Neural progenitor cell (in vitro differentiated cells): ENCODE results near the gene DNPEP. TPM values are rescaled to one million over a fixed set of nuclear protein-coding genes. Genes with fewer than 3 reads are reported as not detected.

ENCODE experiments used
- DNase-seq: peaks from one replicate; pipeline ENCODE4 v3.0.0-alpha.2; 2016; ENCODE audit warnings: low spot score
- H2AFZ ChIP-seq: fragments of 200-600 bp; sonication (generic); replicated peaks from 2 replicates; pipeline ENCODE4 v1.6.1; 2016; ENCODE audit warnings: antibody characterized with exemption
- H3F3A ChIP-seq: fragments of 200-600 bp; sonication (generic); 2 replicates; pipeline ENCODE4 v1.6.1; 2016; ENCODE audit warnings: antibody characterized with exemption, low read depth
- H3K27ac ChIP-seq: fragments of 200-600 bp; sonication (generic); 2 replicates; pipeline ENCODE4 v1.5.1; 2016; ENCODE audit warnings: mild to moderate bottlenecking
- H3K27me3 ChIP-seq: fragments of 200-600 bp; sonication (generic); 2 replicates; pipeline ENCODE4 v1.6.1; 2016; ENCODE audit warnings: mild to moderate bottlenecking, moderate library complexity
- H3K36me3 ChIP-seq: fragments of 200-600 bp; sonication (generic); 2 replicates; pipeline ENCODE4 v1.5.1; 2016
- H3K4me1 ChIP-seq: fragments of 200-600 bp; sonication (generic); 2 replicates; pipeline ENCODE4 v1.6.1; 2016; ENCODE audit warnings: mixed run types
- H3K4me2 ChIP-seq: fragments of 200-600 bp; sonication (generic); 2 replicates; pipeline ENCODE4 v1.6.1; 2016
- H3K4me3 ChIP-seq: fragments of 200-600 bp; sonication (generic); 2 replicates; pipeline ENCODE4 v1.5.1; 2016
- H3K79me2 ChIP-seq: fragments of 200-600 bp; sonication (generic); 2 replicates; pipeline ENCODE4 v1.6.1; 2016; ENCODE audit warnings: low read depth
- H3K9ac ChIP-seq: fragments of 200-600 bp; sonication (generic); 2 replicates; pipeline ENCODE4 v1.6.1; 2016
- H3K9me3 ChIP-seq: fragments of 200-600 bp; sonication (generic); 2 replicates; pipeline ENCODE4 v1.5.1; 2016; ENCODE audit warnings: low read depth
- H4K20me1 ChIP-seq: fragments of 200-600 bp; sonication (generic); 2 replicates; pipeline ENCODE4 v1.6.1; 2016; ENCODE audit warnings: low read depth
- H3K27ac Mint-ChIP-seq: 3 replicates; pipeline ENCODE4 v1.8.0; 2021; ENCODE audit warnings: mixed read lengths
- H3K27me3 Mint-ChIP-seq: 2 replicates; pipeline ENCODE4 v1.8.0; 2022; ENCODE audit warnings: low read depth, mild to moderate bottlenecking, inconsistent platforms, moderate library complexity, mixed read lengths; ENCODE audit not compliant: insufficient read depth
- H3K36me3 Mint-ChIP-seq: 3 replicates; pipeline ENCODE4 v1.8.0; 2021; ENCODE audit warnings: mixed read lengths
- H3K4me1 Mint-ChIP-seq: 3 replicates; pipeline ENCODE4 v1.8.0; 2021; ENCODE audit warnings: mixed read lengths
- H3K4me3 Mint-ChIP-seq: 3 replicates; pipeline ENCODE4 v1.8.0; 2021; ENCODE audit warnings: mild to moderate bottlenecking, moderate library complexity, mixed read lengths
- H3K9me3 Mint-ChIP-seq: 3 replicates; pipeline ENCODE4 v1.8.0; 2020; ENCODE audit warnings: mixed read lengths
- EZH2 ChIP-seq: fragments of 200-600 bp; sonication (generic); IDR thresholded peaks from 2 replicates; pipeline ENCODE4 v1.6.1; 2017; ENCODE audit warnings: antibody characterized with exemption, mild to moderate bottlenecking, moderate library complexity
- EZH2phosphoT487 ChIP-seq: fragments of 200-600 bp; sonication (generic); IDR thresholded peaks from 2 replicates; pipeline ENCODE4 v1.6.1; 2017; ENCODE audit warnings: antibody characterized with exemption
- total RNA-seq: library from RNA; depleted of rRNA; stranded (reverse); fragments of >200 nt; gene quantifications from 2 replicates; pipeline ENCODE4 v1.2.3, GENCODE V29; 2015; ENCODE audit warnings: low replicate concordance
- TF ChIP-seq, protein P1 (sequence below): fragments of 200-600 bp; sonication (generic); IDR thresholded peaks from 2 replicates; pipeline ENCODE4 v1.5.1; 2017; ENCODE audit warnings: antibody characterized with exemption, mild to moderate bottlenecking

Gene DNPEP
- total RNA-seq, 1 donor from 2014 or later = 120 TPM

DNA sequence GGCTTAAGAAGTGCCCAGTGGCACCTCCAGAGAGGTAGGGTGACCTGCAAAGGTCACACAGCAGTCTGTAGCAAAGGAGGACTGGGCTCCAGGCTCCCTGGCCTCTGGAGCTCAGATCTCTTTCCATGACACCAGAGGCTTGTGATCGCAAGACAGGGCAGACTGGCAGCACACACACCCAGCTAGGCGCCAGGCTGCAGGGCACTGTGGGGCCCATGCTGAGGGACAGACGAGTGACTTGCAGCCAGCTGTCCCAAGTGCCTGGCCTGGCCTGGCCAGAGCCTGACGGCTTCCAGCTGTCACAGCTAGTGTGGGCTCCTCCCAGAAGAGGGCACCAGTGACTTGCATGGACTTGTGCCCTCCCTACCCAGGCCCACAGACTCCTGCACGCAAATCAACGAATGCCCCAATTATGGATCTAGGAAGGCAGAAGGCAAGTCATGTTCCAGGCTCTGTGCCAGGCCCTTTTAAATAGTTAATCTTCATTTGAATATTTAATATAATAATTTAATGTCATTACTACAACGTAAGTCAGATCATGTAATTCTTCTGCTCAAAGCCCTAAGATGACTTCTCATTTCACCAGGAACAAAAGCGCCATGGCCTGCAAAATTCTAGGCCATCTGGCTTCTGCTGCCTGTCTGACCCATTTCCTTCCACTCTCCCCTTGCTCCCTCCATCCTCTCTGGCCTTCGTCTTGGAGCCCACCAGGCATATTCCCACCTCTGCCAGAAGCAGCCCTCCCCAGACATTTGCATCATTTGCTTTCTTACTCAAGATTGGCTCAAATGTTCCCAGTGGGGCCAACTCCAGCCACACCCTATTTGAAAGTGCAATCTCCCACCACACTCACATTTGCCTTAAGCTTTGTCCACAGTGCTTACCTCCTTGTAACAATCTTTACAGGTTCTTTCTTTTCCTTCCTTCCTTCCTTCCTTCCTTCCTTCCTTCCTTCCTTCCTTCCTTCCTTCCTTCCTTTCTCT is 43.2 kb upstream of the DNPEP start:
- Mint-ChIP-seq H3K36me3 (no peaks in the 10 kb centered on the region), H3K27ac (no peak overlapping the region), H3K4me1 (peaks cover 21% of the 10 kb centered on the region), H3K27me3 (peaks cover 2% of the 10 kb centered on the region), H3K4me3 (peak overlapping the region; percentile 54), H3K9me3 (no peaks in the 10 kb centered on the region)
- H4K20me1 ChIP-seq = no peaks in the 10 kb centered on the region
- H3K9ac ChIP-seq = no peak overlapping the region
- no peak overlapping the region for H3K4me2 ChIP-seq
- H2AFZ ChIP-seq = no peak overlapping the region
- no peaks in the 10 kb centered on the region for H3K79me2 ChIP-seq
- TF ChIP-seq EZH2 = no peak
- TF ChIP-seq, protein P1, sequence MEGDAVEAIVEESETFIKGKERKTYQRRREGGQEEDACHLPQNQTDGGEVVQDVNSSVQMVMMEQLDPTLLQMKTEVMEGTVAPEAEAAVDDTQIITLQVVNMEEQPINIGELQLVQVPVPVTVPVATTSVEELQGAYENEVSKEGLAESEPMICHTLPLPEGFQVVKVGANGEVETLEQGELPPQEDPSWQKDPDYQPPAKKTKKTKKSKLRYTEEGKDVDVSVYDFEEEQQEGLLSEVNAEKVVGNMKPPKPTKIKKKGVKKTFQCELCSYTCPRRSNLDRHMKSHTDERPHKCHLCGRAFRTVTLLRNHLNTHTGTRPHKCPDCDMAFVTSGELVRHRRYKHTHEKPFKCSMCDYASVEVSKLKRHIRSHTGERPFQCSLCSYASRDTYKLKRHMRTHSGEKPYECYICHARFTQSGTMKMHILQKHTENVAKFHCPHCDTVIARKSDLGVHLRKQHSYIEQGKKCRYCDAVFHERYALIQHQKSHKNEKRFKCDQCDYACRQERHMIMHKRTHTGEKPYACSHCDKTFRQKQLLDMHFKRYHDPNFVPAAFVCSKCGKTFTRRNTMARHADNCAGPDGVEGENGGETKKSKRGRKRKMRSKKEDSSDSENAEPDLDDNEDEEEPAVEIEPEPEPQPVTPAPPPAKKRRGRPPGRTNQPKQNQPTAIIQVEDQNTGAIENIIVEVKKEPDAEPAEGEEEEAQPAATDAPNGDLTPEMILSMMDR = peak; percentile 43
- no peak for TF ChIP-seq EZH2phosphoT487
- H3F3A ChIP-seq = peaks cover 12% of the 10 kb centered on the region
- peak; percentile 64 for DNase-seq
- no peaks in the 10 kb centered on the region for H3K9me3 ChIP-seq
- no peak overlapping the region for H3K4me3 ChIP-seq
- H3K27me3 ChIP-seq = peaks cover 18% of the 10 kb centered on the region
- no peak overlapping the region for H3K27ac ChIP-seq
- peaks cover 18% of the 10 kb centered on the region for H3K4me1 ChIP-seq
- no peaks in the 10 kb centered on the region for H3K36me3 ChIP-seq

DNA sequence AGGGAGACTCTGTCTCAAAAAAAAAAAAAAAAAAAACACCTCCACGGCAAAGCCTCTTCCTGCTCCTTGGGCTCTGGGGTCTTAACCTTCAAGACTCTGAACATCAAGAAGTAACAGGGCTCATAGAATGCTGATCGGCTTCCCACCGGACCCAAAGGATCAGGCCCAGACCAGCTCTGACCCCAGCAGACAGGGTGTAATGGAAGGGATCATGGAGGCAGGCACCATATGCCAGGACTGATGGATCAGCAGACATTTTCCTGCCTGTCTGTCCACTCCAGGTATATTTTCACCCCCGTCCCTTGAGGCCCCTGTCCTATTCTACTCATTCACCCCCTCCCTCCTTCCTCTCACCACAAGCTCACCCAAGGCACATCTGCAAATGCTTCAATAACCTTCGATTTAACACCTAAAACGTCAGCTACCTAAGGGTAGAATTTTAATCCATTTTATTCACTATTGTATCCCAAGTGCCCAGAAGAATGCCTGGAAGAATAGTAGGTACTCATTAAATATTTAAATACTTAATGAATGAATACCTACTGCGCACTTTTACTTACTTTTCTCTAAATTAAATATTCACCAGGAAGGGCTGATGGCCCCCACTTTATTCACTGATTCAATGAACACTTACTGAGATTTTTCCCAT is 42.4 kb upstream of the DNPEP start:
- Mint-ChIP-seq H3K27me3 (peaks cover 6% of the 10 kb centered on the region), H3K9me3 (no peaks in the 10 kb centered on the region), H3K4me1 (peaks cover 21% of the 10 kb centered on the region), H3K36me3 (no peaks in the 10 kb centered on the region), H3K4me3 (no peak overlapping the region), H3K27ac (no peak overlapping the region)
- H3K4me2 ChIP-seq = no peak overlapping the region
- no peak overlapping the region for H3K27ac ChIP-seq
- H3K9ac ChIP-seq = no peak overlapping the region
- peaks cover 17% of the 10 kb centered on the region for H3K4me1 ChIP-seq
- no peak overlapping the region for H3K4me3 ChIP-seq
- H3K27me3 ChIP-seq = peaks cover 10% of the 10 kb centered on the region
- H3K36me3 ChIP-seq = no peaks in the 10 kb centered on the region
- peaks cover 12% of the 10 kb centered on the region for H3F3A ChIP-seq
- H4K20me1 ChIP-seq = no peaks in the 10 kb centered on the region
- DNase-seq = no peak
- no peaks in the 10 kb centered on the region for H3K79me2 ChIP-seq
- no peak overlapping the region for H2AFZ ChIP-seq
- no peaks in the 10 kb centered on the region for H3K9me3 ChIP-seq
- TF ChIP-seq EZH2phosphoT487 (no peak), EZH2 (no peak)
- TF ChIP-seq, protein P1 = no peak

DNA sequence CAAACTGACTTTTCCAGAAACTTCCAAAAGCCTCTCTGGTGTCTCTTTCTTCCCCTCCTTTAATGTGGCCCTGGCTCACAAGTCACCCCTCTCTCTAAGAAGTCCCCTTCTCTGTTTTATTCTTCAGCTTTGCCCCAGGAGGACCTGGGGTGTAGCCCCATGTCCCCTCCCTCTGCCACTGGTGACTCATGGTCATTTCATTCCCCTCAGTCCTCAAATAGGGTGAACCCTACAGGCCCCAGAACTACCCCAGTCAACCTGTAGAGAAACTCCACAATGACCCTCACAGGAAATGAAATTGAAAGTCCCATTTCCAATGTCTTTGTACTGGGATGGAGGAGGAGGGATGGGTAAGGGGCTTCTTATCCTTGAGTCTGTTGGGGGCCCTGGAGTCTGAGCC is 40.8 kb upstream of the DNPEP start:
- Histone ChIP-seq H3K27me3 (no peaks in the 10 kb centered on the region), H3K4me1 (peaks cover 7% of the 10 kb centered on the region), H2AFZ (no peak overlapping the region), H3K27ac (no peak overlapping the region), H3K9ac (no peak overlapping the region), H3K79me2 (no peaks in the 10 kb centered on the region), H4K20me1 (no peaks in the 10 kb centered on the region), H3F3A (peaks cover 7% of the 10 kb centered on the region), H3K4me3 (no peak overlapping the region), H3K4me2 (no peak overlapping the region), H3K9me3 (no peaks in the 10 kb centered on the region), H3K36me3 (no peaks in the 10 kb centered on the region)
- TF ChIP-seq EZH2 (no peak), EZH2phosphoT487 (no peak)
- TF ChIP-seq, protein P1 = no peak
- H3K9me3 Mint-ChIP-seq = no peaks in the 10 kb centered on the region
- H3K27me3 Mint-ChIP-seq = peaks cover 7% of the 10 kb centered on the region
- peaks cover 25% of the 10 kb centered on the region for H3K4me1 Mint-ChIP-seq
- no peaks in the 10 kb centered on the region for H3K36me3 Mint-ChIP-seq
- no peak overlapping the region for H3K4me3 Mint-ChIP-seq
- H3K27ac Mint-ChIP-seq = no peak overlapping the region
- DNase-seq = no peak
